ENCODE measurements around the gene PPM1K. TPM values are rescaled to one million over a fixed set of nuclear protein-coding genes. Genes with fewer than 3 reads are reported as not detected.
A peak's percentile ranks its signal among the peaks of the same experiment; 100 is the strongest.

The PPM1K gene
- total RNA-seq, 1 experiment from 2014 or later = 7.6 TPM

DNA sequence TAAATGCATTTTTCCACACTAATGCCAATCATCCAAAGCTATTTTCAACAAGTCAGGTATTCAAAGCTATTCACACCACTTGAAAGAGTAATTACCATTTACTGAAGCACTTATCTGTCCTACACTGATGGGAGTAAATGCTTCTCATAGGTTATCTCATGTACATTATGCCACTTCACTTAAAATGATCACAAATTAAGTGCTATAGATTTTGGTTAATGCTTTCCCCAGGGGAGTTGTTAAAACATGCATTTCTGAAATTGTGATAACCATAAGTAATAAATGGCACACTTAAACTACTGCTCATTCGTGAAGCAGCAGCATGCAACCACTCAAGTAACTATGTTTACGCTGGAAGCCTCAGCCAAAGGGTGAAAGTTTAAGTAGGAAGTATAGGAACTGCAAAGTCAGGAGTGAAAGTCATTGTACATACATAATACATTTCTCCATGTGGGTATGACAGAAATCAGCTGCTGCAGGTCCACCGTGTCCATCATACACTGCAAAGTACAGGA is 6.6 kb downstream of the PPM1K start:
- no peak for DNase-seq (ENCODE audit: low read depth)

DNA sequence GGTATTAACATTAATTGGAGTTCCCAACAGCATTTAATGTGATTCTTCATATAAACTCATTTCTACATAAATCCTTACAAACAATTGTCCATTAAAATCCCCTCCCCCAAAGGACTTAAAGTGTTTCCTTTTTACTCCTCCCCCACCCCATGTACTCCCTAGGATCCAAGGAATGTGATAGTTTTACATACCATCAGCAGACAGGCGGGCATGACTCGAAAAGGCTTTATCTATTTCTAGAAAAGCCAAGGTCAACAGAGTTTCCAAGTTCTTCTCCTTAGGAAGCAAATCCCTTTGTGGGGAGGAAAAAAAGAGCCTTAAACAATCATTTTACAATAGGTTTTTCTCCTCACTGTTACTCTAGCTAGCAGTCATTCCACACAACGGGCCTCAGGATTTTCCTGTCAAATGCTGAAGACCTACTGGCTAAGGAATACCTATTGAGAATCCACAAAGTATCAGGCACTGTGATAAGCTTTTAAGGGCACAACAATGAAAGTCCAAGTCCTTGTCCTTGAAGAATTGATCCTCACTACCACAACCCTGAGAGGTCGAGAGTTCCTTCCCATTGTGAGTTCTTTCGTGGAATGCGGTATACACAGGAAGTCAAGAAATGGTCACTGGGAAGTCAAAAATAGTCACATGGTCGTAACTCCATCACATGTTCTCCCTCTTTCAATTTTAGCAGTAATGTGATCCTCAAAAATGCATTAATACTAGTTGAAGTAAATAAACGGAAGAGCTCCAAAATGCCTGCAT is 7.2 kb downstream of the PPM1K start:
- DNase-seq (ENCODE audit: low read depth) = no peak

DNA sequence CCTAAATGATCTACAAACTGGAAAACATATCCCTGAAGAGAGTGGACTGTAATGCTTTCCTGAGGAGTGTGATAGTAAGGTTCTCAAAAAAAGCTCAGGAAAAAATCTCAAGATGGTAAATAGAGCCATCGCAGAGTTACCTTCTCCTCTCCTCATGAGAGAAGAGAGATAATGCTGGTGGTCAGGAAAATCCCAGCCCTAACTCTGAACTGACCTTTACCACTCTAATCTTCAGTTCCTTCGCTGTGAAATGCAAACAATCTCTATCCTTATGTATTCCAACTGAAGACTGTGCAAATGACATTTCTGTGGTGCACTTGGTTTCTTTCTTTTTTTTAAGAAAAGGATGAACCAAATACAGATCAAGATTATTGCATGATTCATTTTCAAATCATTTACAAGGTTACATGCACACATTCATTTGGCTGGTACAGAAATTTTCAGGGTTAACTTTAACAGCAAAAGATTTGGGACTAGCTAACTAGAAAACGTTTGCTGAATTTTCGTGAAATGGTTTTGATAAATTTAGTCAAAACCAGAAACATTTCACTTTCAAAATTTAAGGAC is 8.3 kb downstream of the PPM1K start:
- no peak for DNase-seq (ENCODE audit: low read depth)

DNA sequence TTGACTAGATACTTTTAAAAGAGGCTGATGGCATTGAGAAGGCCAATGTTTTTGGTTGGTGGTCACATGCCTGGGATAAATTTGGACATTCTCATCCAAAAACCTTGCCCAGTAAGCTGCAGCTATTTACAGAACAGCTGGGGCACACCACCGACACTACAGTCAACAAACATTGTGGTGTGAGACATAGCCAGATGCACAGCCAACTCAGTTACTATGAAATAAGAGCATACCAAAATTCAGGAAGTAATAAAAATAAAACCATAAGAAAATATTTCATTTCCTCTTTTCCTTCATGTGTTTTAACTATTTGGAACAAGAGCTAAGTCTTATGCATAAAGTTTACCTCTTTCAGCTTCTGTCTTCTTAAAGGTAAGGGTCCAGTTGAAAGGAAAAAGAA is 8.8 kb downstream of the PPM1K start:
- DNase-seq (ENCODE audit: low read depth) = no peak

DNA sequence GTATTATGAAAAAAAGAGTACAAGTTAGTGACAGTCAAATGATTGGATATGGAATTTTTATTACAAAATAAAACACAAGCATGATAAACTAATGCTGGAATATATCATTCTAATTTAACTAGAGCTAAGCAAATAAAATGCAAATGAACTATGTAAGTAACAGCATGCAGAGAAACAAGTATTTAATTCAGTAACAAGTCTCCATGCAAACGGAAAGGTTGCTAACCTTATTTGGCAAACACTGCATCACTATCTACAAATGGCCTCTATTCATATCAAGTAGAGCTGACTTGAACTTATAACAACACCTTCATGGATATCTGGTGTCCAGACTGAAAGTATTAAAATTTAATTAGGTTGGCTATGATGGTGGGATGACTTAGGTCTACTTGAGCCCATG is 15.4 kb downstream of the PPM1K start:
- no peak for DNase-seq (ENCODE audit: low read depth)

DNA sequence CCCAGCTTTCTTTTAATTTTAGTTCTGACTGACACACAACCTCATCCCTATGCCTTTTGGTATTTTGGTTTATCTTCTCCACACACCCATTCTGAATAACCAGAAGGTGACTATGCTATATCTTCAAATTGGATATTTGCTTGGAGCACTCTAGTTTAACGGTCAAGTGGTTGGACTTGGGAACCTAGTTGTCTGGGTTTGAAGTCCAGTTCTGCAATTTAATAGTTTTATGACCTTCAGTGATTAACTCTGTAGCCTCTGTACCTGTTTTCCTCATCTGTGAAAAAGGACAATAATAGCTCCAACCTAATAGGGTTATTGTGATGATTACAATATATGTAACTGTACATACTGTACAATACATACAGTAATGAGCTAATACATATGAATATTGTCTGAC is 20.0 kb downstream of the PPM1K start:
- no peak for DNase-seq (ENCODE audit: low read depth)

DNA sequence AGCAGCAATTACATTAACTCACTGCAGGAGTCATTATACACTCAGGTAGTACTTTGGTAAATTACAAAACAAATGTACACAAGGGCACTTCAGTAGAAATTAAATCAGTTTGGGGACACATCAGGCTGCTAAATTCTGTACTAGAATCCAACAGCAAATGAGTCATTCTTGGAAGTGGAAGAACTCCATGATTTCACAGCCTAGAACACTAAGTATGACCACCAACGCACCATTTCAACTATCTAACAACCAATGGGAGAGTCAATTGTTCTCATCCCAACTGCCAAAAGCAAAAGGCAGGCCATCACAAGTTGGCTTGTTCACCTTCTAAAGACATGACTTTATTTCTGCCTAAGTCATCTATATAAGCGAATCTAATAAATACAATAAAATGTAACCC is 26.6 kb downstream of the PPM1K start:
- no peak for DNase-seq (ENCODE audit: low read depth)

DNA sequence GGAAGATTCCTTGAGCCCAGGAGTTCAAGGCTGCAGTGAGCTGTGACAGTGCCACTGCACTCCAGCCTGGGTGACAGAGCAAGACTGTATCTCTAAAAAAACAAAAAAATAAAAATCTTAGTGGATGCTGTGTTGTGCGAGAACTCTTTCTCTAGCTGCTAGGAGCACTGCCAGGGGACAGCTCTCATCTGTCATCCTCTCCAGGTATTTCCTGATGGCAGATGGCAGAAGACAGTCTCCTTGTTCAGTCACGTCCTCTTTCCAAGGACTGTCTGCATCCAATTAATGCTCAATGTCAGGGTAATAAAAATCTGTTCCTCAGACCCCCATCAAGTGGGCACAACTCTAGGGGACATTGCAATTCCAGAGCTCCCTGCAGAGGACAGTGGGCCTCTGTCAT is 29.2 kb downstream of the PPM1K start:
- no peak for DNase-seq (ENCODE audit: low read depth)

DNA sequence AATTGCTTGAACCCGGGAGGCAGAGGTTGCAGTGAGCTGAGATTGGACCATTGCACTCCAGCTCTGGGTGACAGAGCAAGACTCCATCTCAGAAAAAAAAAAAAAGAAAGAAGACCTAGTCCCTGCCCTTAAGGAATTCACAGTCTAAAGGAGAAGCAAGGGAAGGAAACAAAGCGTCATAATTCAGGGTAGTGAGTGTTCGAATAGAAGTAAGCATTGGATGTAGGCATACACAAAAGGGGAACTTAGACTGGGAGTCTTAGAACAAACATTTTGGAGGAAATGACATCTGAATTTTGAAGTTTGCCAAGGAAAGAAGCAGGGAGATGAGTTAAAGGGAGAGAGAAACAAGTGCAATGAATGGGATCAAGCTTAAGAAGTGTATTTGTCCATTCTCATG is 32.4 kb downstream of the PPM1K start:
- no peak for DNase-seq (ENCODE audit: low read depth)

DNA sequence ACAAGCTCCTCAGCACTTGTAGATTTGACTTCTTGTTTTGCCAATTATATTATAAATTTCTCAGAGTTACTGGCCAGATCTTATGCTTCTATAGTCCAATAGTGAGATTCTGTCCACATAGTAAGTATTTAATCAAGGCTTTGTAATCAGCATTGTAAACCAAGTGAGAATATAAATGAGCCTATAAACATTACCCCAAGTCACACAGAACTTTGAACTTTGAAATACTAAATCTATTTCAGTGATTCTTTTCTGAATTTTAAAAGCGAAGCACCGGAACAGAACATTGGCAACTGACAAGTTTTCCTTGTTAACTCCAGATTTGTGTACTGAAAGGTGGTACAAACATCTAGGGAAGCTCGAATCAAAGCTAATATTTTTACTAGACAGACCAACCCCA is 37.2 kb downstream of the PPM1K start:
- no peak for DNase-seq (ENCODE audit: low read depth)

DNA sequence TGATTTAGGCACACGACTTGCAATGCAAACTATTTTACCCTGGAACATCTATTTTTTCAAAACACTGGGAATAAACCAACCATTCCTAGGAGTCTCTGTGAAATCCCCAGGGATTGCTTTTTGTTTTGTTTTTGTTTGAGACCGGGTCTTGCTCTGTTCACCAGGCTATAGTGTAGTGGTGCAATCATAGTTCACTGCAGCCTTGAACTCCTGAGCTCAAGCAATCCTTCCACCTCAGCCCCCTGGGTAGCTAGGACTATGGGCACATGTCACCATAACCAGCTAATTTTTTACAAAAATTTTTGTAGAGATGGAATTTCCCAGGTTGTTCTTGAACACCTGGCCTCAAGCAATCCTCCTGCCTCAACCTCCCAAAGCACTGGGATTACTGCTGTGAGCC is 37.8 kb downstream of the PPM1K start:
- DNase-seq (ENCODE audit: low read depth) = no peak

DNA sequence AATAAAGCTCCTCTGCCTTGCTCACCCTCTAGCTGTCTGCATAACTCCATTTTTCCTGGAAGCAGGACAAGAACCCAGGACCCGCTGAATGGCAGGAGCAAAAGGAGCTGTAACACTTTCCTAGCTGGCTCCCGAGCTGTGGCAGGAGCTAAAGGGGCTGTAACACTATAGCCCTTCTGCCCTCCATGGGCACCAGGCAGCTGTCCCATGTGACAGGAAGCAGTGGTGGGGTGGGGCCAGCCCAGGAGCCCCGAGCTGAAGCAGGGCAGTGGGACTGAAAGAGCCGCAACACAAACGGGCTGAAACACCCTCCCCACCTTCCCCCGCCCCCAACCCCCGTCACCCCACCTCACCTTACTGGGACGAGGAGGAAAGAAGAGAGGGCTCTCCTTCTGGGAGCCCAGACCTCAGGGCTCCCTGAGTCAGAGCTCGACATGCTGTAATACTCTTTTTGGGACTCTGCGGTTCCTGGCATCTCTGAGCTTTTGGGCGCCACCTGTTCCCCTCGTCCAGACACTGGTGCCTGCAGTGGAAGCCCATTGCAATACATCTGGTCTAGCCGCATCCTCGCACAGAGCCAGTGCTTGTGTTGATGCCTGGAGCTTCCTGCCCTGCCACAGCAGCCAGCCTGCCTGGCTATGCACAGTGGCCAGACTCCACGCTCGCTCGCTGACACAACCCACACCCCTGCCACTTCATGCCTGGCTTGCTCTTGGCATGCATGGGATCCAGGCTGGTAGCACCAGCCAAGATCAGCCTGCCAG is 39.4 kb downstream of the PPM1K start:
- no peak for DNase-seq (ENCODE audit: low read depth)

DNA sequence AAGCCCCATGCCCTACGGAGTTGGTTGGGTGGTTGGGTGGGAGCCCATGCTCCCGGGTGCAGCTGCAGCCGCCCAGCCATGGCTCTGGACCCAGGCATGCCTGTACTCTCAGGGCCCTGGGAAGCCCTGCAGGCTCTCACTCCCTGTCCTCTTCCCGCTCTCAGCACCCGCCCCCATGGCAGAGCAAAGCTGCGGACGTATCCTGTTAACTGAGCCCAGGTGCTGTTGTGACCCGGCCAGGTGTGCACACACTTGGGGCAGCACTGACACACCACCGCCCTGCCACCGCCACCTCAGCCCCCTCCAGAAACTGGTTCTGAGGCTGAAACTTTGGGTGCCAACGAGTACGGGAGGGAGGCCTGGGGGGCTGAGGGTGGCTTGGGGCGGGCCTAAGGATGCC is 40.3 kb downstream of the PPM1K start:
- DNase-seq (ENCODE audit: low read depth) = no peak

DNA sequence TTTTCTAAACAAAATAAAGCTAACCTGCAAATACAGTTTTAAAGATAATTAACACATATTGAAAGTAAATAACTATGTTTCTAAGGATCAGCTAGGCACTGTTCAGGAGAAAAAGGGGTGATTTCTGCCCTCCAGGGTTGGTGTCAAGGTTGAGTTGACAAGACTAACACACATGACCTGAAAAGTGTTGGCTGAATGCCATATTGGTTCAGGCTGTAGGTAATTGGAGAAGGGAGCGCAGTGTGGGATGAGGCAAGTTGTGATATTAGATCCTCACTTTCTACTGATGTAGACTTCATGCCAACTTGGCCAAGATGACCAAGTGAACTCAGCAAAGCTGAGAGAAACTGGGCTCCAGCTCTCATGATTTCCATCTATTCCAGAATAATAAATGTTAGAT is 42.2 kb downstream of the PPM1K start:
- no peak for DNase-seq (ENCODE audit: low read depth)

DNA sequence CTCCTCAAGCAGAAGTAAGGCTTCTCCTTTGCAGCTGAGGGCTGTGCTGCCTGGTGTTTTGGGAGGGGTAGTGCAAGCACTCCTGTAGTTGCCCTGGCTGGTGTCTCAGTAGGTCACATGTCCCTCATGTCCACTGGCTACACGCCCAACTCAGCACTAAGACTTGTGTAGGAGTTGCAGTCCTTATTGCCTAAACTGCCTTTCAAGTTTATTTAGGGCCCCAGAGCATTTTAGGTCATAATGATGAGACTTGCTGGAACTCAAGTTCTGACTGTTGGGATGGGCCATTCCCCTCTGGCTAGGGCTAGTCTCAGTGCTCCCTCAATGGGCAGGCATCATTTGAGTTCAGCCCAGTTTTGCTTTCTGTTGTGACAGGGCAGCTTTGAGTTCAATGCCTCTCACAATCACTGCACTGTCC is 44.1 kb downstream of the PPM1K start:
- DNase-seq (ENCODE audit: low read depth) = no peak

DNA sequence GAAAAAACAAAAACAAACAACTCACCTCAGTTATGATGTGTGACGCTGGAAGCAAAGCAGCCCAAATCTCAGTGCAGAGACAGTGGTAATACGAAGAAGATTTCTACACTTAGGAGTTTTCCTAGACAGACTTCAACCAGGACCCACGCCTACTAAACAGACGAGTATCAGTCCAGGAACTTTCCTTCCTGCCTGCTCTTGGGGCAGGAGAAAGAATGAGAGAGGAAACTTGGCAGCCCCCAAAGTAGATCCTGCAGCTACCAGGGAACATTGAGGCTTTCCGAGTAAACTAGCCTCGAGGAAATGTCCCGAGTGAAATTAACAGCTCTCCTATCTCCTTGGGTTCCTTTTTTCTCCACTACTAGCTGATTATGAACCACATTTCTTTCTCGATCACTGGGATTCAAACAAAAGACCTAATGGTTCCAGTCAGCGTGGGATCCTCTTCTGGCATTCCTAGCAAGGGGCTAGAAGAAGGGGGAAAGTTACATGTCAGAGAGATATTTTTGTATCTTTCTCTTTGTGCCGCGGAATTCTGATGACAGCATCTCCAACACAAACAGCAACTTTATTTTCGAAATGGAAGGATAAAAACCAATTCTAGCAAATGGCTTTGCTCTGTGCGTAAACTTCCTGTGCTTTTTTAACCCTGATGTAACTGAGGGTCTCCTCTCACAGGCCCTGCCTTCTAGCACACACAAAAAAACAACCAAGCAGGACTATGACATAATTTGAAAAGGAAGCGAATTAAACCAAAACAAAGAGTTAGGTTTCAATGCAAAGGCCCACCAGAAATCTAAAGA is 53.2 kb downstream of the PPM1K start:
- DNase-seq (ENCODE audit: low read depth) = no peak

DNA sequence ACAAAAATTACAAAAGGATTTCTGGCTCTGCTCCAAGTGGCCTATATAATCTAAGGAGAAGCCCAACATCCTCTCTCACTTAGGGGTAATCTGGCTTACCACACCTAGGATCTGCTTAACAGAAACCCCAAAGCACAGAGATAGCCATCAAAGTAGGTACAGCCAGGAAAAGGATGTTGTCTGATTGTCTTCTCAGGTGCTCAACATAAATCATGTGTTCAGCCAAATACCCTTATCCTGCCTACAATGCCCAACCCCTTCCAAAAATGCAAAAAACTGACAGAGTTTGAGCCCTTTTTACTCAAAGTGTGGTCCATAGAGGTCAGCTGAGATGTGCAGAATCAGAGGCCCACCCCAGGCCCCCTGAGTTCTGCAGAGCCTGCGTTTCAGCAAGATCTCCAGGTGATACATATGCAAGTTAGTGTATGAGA is 53.9 kb downstream of the PPM1K start:
- no peak for DNase-seq (ENCODE audit: low read depth)

DNA sequence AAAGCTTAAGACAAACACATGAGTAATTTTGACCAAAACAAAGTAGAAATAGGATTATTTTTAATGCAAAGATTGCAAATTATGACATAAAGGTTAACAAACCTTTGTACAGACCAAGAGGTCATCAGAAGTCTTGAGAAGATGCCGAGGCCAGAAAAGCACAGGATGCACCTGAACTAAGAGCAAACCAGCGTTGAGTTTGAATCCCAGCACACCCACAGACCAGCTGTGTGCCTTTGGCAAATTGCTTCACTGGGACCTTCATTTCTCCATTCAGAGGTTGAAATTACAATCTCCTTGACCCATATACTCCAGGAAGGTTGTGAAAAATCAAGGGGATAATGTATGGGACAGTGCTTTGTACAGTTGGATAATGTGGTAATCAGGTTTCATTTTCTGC is 56.6 kb downstream of the PPM1K start:
- no peak for DNase-seq (ENCODE audit: low read depth)

DNA sequence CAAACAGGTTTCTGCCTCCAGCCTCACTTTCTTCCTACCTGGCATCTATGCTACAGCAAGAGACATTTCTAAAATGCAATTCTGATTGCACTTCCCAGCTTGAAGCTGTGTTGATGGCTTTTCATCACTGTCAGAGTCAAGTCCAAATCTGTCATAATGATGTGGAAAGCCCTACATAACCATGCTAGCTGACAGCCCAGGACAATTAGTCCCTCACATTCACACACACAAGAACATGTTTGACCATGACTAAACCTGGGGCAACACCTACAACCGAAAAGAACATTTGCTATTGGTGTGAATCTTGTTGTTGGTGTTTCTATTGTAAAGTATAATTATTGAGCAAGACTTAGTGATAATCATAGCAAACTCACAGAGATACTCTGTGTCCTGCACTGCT is 58.2 kb downstream of the PPM1K start:
- no peak for DNase-seq (ENCODE audit: low read depth)

DNA sequence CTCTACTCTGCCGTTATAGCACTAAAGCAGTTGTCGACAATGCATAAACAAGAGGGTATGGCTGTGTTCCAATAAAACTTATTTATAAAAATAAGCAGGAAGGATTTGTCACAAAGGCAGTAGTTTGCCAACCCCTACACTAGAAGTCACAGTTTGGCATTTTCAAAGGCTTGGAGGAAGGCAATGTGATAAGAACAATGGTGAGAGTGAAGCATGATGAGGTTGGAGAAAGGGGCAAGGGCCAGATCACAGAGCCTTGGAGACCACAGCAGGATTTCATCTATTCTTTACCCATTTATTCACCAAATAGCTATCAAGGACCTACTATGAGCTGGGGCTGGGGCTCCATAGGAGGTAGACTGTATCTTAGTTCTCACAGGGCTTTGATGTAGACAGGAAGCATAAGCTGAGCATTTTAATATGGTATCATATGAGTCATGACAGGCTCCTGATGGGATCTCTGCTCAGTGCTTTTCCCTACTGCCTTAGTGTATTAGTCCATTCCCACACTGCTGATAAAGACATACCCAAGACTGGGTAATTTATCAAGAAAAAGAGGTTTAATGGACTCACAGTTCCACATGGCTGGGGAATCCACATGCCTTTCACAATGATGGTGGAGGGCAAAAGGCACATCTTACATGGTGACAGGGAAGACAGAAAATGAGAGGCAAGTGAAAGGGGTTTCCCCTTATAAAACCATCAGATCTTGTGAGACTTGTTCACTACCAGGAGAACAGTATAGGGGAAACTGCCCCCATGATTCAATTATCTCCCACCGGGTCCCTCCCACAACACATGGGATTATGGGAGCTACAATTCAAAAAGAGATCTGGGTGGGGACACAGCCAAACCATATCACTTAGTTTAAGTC is 58.9 kb downstream of the PPM1K start:
- DNase-seq (ENCODE audit: low read depth) = peak; percentile 46

DNA sequence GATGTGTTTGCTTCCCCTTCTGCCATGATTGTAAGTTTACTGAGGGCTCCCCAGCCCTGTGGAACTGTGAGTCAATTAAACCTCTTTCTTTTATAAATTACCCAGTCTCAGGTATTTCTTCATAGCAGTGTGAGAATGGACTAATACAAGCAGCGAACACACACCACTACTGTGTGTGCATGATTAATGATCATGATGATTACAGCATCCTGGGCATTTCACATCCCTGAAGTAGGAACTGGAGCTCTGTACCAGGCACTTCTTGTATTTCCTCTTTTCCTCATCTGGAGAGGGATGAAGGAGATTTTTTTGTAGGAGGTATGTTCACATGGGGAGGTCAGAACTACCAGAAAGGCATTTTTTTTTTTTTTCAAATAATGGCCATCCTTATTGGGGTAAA is 60.8 kb downstream of the PPM1K start:
- DNase-seq (ENCODE audit: low read depth) = no peak
